Upper lobe of right lung (tissue), 1 donor: ENCODE data around the gene SKP2. TPM values are rescaled to one million over a fixed set of nuclear protein-coding genes. Genes with fewer than 3 reads are reported as not detected.
A peak's percentile ranks its signal among the peaks of the same experiment; 100 is the strongest.

Experiments
- ATAC-seq: fragments of 200-7000 bp; cut with Tn5 transposase; one replicate; pipeline ENCODE4 v1.9.1; 2020; ENCODE audit warnings: mild to moderate bottlenecking, moderate library complexity
- DNase-seq: peaks from one replicate; pipeline ENCODE4 v3.0.0-alpha.2; 2020
- H3K27ac ChIP-seq: fragments of 200-600 bp; one replicate; pipeline ENCODE4 v1.8.0; 2022
- H3K27me3 ChIP-seq: fragments of 200-600 bp; one replicate; pipeline ENCODE4 v1.8.0; 2022; ENCODE audit warnings: mild to moderate bottlenecking
- H3K36me3 ChIP-seq: fragments of 200-600 bp; one replicate; pipeline ENCODE4 v1.8.0; 2022
- H3K4me1 ChIP-seq: fragments of 200-600 bp; one replicate; pipeline ENCODE4 v1.8.0; 2022
- H3K4me3 ChIP-seq: fragments of 200-600 bp; one replicate; pipeline ENCODE4 v1.8.0; 2022; ENCODE audit warnings: mild to moderate bottlenecking
- H3K9me3 ChIP-seq: fragments of 200-600 bp; one replicate; pipeline ENCODE4 v1.8.0; 2022
- intact Hi-C: fragments of 100-400 bp; cut with DNase I; formaldehyde crosslinking; loops from one replicate; pipeline ENCODE4 v1.11.0; 2022
- total RNA-seq: library from RNA; stranded (reverse); fragmentation: NEBNext Ultra II Directional; extraction: Animal tissue kit (Norgen Biotek cat#: 25700); gene quantifications from one replicate; pipeline ENCODE4 v1.2.1, GENCODE V29; 2021
- TF ChIP-seq, protein P1 (sequence below): fragments of 200-600 bp; IDR thresholded peaks from one replicate; pipeline ENCODE4 v1.8.0; 2022; ENCODE audit warnings: antibody characterized with exemption
- donor health status: DM: no; HTN: yes; CAD: no; lungs with severe emphysema.

SKP2 gene
- total RNA-seq, 1 donor from 2014 or later = 12.1 TPM

DNA sequence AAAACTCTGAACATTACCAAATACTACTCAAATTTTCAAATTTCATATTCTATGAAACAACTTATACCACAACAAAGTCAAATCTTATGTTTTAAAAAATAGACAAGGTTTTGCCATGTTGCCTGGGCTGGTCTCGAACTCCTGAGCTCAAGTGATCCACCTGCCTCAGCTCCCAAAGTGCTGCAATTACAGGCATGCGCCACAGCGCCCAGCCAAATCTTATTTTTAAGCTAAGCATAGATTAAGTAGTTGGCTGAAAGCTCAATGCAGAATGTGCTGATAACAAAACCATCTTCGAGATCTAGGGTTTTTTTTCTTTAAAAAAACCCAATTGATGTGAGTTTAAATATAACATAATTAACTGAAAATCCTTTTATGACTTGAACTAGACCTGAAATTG, 6.6 kb upstream of the SKP2 start:
- intact Hi-C loops = no loop called here
- ATAC-seq (no peak), DNase-seq (no peak)
- peaks cover 16% of the 10 kb centered on the region for H3K36me3 ChIP-seq
- TF ChIP-seq, protein P1, sequence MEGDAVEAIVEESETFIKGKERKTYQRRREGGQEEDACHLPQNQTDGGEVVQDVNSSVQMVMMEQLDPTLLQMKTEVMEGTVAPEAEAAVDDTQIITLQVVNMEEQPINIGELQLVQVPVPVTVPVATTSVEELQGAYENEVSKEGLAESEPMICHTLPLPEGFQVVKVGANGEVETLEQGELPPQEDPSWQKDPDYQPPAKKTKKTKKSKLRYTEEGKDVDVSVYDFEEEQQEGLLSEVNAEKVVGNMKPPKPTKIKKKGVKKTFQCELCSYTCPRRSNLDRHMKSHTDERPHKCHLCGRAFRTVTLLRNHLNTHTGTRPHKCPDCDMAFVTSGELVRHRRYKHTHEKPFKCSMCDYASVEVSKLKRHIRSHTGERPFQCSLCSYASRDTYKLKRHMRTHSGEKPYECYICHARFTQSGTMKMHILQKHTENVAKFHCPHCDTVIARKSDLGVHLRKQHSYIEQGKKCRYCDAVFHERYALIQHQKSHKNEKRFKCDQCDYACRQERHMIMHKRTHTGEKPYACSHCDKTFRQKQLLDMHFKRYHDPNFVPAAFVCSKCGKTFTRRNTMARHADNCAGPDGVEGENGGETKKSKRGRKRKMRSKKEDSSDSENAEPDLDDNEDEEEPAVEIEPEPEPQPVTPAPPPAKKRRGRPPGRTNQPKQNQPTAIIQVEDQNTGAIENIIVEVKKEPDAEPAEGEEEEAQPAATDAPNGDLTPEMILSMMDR = no peak
- peaks cover under 1% of the 10 kb centered on the region for H3K4me1 ChIP-seq
- no peaks in the 10 kb centered on the region for H3K9me3 ChIP-seq
- no peak overlapping the region for H3K27ac ChIP-seq
- H3K4me3 ChIP-seq = no peak overlapping the region
- H3K27me3 ChIP-seq = no peaks in the 10 kb centered on the region

DNA sequence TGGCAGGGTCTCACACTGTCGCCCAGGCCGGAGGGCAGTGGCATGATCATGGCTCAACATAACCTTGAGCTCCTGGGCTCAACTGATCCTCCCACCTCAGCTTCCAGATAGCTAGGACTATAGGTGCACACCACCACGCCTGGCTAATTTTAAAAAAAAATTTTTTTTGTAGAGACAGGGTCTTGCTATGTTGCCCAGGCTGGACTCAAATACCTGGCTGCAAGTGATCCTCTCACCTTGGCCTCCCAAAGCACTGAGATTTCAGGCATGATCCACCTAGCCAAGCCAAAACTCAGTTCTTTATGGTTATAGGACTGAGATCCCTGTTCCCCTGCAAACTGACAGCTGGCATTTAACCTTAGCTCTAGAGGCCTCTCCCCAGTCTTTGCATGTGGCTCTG, 5.5 kb upstream of the SKP2 start:
- Histone ChIP-seq H3K27me3 (no peaks in the 10 kb centered on the region), H3K36me3 (peaks cover 5% of the 10 kb centered on the region), H3K4me1 (peaks cover 6% of the 10 kb centered on the region), H3K27ac (no peak overlapping the region), H3K4me3 (no peak overlapping the region), H3K9me3 (no peaks in the 10 kb centered on the region)
- ATAC-seq (no peak), DNase-seq (no peak)
- intact Hi-C loops = no loop called here
- TF ChIP-seq, protein P1 = no peak

DNA sequence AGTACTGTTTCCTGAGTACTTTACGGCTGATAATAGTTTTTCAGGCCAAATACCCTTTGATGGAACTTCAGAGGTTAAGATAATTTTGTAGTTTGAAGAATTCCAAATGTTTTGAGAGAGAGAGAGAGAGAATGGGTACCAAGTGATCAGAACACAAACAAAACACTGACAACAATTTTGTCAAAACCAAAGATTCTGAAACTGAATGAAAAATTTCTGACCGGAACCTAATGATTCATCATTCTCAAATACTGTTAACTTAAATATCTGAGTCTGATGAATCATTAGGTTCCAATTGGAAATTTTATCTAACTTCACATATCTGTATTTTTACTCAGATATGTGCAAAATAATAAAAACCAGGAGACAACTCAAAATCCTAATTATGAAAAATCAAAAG, 4.2 kb upstream of the SKP2 start:
- no peak overlapping the region for H3K4me3 ChIP-seq
- no peaks in the 10 kb centered on the region for H3K36me3 ChIP-seq
- TF ChIP-seq, protein P1 = no peak
- H3K27ac ChIP-seq = no peak overlapping the region
- ATAC-seq (no peak), DNase-seq (no peak)
- peaks cover 7% of the 10 kb centered on the region for H3K4me1 ChIP-seq
- H3K27me3 ChIP-seq = no peaks in the 10 kb centered on the region
- H3K9me3 ChIP-seq = no peaks in the 10 kb centered on the region
- intact Hi-C loops = no loop called here

DNA sequence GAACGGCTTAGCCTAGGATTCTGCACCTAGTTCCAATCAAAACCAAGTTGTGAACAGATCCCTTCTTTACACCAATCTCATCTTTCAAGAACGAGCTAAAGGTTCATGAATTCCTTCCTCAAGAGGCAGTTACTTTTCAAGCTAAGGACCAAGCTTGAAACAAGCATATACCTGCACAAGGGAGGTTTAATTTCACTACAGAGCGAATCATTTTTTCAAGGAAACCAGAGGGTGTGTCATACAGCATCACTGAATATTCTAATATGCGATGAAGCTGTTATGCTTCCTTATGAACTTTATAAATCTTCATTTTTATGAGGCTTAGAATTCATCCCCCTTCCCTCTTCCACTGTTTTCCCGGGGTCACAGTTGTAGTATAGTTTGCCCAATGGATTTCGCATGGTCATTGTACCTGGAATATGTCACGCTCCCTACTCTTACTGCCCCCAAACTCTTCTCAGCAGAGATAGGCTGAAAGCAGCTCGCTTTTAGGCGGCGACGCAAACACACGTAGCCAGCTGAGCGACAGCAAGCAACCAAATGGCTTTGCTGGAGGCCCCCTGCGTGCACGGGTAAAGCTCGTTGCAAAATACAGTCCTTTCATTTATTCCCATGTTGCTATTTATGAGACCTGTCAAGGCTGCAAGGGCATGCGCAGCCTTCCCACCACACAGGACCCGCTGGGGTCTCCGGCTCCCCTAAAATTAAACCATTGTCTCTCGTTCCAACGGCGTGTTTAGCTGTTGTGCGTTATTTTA, 1.1 kb upstream of the SKP2 start:
- Histone ChIP-seq H3K9me3 (no peaks in the 10 kb centered on the region), H3K36me3 (peaks cover 6% of the 10 kb centered on the region), H3K27me3 (no peaks in the 10 kb centered on the region), H3K27ac (peak overlapping the region; percentile 88), H3K4me3 (peak overlapping the region; percentile 96), H3K4me1 (peaks cover 26% of the 10 kb centered on the region)
- no peak for DNase-seq
- TF ChIP-seq, protein P1 = no peak
- intact Hi-C loops = no loop called here
- ATAC-seq = peak; percentile 37

DNA sequence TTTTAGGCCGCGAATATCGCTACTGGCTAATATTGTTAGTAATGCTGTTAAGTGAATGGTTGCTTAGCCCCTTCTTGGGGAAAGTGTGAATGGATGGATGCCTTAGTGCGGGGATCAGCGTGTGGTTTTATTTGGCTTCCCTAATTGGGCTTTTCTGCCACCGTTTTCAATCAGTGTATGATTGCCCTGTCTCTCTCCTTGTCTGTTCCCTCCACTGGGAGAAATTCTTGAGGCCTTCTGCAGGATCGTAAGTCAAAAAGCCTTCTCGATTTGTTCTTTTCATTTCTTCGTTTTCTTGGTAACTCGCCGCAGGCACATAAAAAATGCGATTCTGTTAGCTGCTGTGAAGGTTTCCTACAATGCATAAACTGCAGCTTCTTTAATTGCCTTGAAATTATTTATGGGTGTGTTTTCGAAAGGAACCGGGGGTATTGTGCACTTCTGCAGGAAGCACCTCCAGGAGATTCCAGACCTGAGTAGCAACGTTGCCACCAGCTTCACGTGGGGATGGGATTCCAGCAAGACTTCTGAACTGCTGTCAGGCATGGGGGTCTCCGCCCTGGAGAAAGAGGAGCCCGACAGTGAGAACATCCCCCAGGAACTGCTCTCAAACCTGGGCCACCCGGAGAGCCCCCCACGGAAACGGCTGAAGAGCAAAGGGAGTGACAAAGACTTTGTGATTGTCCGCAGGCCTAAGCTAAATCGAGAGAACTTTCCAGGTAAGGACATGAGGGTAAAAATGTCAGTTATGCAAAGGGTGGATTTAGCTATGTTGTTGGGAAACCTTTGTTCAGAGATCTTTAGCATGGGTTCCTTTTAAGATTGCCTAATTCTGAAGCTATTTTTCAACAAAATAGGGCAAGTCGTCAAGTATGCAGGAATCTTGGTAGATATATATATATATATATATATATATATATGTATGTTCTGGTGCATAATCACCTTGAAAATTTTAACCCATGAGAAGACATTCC, 700 bp downstream of the SKP2 start:
- peak overlapping the region; percentile 88 for H3K27ac ChIP-seq
- intact Hi-C loops = no loop called here

More for the DNA sequence above, 700 bp downstream of the SKP2 start:
- TF ChIP-seq, protein P1 = no peak
- Histone ChIP-seq H3K4me1 (peaks cover 37% of the 10 kb centered on the region), H3K27me3 (no peaks in the 10 kb centered on the region), H3K4me3 (peak overlapping the region; percentile 96), H3K36me3 (peaks cover 15% of the 10 kb centered on the region), H3K9me3 (no peaks in the 10 kb centered on the region)
- DNase-seq (no peak), ATAC-seq (no peak)
